Activated naive CD4-positive, alpha-beta T cell (primary cell): ENCODE results near the gene ZC3H7B.
"Not testable (repeated sequence)": the region's sequence is repeated elsewhere in the genome, so short reads cannot be mapped to it uniquely, and the experiment has no call there.

ENCODE experiments used
- DNase-seq, 4 experiments: peaks; one replicate each; lab custom pipeline; 2025; lab: John Stamatoyannopoulos, UW

ZC3H7B gene

GRCh38 chr22:41286639-41287091 lies 14.7 kb upstream of the ZC3H7B start:
- DNase-seq = peak in 3 of 4 experiments; percentile 8 to 39 (median 36)

GRCh38 chr22:41288245-41288946 lies 12.9 kb upstream of the ZC3H7B start:
- no peak for DNase-seq

DNA sequence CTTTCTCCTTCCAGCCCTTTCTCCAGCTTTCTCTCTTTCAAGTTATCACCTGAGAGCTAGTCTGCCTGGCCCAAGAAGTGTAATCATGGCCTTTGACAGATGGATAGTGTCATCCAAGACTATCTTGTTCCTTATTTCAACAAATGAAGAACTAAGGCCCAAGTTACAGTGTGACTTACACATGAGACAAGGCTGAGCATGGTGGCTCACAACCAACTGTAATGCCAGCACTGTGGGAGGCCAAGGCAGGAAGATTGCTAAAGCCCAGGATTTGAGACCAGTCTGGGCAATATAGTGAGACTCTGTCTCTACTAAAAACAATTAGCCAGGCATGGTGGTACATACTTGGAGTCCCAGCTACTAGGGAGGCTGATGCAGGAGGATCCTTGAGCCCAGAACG lies 11.7 kb upstream of the ZC3H7B start:
- no peak for DNase-seq

DNA sequence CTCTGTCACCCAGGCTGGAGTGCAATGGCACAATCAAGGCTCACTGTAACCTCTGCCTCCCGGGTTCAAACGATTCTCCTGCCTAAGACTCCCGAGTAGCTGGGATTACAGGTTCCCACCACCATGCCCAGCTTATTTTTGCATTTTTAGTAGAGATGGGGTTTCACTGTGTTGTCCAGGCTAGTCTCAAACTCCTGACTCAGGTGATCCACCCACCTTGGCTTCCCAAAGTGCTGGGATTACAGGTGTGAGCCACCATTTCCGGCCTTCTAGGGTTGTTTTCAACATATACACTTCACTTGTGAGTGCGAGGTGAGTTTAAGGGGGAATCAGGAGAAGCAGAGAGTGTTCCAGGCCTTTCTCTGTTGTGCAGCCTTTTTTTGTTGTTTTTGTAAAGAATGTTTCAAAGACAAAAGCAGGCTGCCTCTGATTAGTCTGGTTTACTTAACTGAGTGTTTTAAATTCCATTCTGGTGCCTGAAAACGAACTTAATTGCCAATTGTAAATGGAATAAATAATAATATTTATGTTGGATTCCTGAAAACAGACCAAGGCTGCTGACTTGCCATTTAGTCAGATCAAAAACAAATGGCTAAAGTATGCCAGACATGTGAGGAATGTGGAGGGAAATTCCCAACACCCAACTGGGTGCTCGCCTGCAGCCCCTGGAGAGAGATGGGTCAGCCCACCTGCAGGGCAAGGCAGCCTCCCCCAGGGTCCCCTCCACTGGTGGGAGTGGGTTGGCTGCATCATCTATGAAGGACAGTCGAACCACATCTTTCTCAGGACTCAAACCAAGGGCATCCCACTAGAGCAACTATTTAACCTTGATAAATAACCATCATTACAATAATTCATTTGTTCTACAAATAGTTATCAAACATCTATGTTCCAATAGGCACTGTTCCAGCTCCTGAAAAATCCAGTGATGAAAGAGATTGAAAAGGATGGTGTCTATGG lies 10.8 kb upstream of the ZC3H7B start:
- no peak for DNase-seq

DNA sequence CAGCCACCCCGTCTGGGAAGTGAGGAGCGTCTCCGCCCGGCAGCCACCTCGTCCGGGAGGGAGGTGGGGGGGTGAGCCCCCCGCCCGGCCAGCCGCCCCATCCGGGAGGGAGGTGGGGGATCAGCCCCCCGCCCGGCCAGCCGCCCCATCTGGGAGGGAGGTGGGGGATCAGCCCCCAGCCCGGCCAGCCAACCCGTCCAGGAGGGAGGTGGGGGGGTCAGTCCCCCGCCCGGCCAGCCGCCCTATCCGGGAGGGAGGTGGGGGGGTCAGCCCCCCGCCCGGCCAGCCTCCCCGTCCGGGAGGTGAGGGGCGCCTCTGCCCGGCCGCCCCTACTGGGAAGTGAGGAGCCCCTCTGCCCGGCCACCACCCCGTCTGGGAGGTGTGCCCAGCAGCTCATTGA lies 6.5 kb upstream of the ZC3H7B start:
- DNase-seq = not testable (repeated sequence)

- no peak for DNase-seq
Observed at GRCh38 chr22:41296826-41297667, 4.3 kb upstream of the ZC3H7B start.

- DNase-seq = no peak
Observed at GRCh38 chr22:41300661-41301060, 664 bp upstream of the ZC3H7B start.

DNA sequence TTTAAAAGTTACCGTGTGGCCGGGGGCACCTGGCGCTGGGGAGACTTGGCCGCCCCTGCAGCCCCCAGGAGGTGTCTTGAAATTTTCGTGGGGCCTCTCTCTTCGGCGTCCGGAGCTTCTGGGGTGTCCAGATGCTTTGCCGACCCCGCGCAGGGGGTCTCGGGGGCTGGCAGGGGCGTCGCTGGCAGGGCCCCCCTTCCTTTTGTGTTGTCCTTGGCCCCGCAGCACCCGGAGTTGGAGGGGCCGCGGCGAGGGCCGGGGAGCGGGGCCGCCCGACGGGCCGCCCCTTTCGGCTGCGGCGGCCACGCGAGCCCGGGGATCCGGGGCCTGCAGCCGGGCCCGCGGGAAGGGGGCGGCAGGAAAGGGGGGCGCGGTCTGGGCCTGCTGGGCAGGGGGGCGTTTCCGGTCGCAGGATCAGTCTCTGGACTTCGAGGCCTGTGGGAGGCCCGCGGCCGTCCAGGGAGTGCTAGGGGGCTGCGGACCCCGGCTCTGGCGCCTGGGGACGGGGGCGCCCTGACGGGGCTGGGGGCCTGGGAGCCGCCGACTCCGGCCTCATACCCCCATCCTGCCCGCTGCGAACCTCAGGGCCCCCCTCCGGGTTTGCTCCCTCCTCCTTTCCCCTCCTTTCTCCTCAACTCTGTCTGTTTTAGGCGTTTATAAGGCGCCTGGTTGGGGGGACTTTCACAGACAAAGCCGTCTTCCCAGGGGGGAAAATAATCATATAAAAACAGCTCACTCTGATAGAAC lies 869 bp downstream of the ZC3H7B start:
- DNase-seq = peak in 1 of 4 experiments; percentile 20

DNA sequence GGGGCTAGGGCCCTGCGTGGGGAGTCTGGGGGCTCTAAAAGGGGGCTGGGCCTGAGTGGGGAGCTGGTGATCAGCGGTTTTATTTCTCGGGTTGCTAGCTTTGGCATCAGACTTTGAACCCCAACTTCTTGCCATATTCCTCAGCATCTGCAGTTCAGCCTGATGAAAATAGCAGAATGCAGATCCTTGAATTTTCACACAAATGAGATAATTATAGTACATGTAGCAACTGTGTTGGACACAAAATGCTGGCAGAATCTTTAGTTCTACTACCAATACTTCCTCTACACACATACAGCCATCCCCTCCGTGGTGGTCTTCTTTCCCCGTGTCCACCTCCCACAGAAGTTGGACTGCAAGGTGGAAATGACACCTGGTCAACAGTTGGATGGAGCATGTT lies 1.5 kb downstream of the ZC3H7B start:
- no peak for DNase-seq

DNA sequence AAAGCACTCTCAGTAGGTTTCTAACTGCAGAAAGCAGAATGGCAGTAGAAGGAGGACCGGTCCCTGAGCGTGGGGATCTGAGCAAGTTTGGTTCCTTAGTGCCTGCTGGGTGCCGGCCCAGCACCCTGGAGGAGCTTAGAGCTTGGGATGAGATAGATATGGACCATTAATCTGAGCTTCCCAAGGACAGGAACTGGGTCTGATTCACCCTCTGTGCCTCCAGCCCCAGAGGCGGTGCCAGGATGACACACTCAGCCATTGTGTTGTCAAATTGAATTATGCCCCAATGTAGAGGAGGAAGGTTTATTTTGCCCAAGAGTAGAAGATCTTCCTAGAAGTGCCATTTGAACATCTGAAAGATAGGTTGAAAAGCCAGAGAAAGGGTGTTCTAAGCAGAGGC lies 4.3 kb downstream of the ZC3H7B start:
- no peak for DNase-seq

- DNase-seq = no peak
Observed at GRCh38 chr22:41308054-41308453, 6.7 kb downstream of the ZC3H7B start.

- no peak for DNase-seq
Observed at GRCh38 chr22:41308544-41308947, 7.2 kb downstream of the ZC3H7B start.

DNA sequence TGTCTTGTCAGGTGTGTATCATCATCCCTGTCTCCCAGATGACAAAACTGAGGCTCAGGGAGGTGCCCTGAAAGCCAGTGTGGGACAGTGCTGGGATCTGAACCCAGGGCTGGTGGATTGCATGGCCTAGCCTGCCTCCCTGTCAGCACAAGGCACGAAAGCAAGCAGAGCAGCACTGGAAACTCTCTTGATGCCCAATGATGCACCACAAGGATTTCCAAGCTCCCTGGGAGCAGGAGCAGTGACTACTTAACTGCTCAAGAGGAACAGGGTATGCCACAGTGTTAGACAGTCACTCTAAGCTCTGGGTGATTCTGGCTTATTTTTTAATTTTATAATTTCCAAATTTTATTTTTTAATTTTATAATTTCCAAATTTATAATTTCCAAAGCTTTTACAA lies 9.0 kb downstream of the ZC3H7B start:
- DNase-seq = no peak

- no peak for DNase-seq
Observed at GRCh38 chr22:41311487-41311886, 10.2 kb downstream of the ZC3H7B start.

GRCh38 chr22:41314821-41315220 lies 13.5 kb downstream of the ZC3H7B start:
- DNase-seq = no peak

DNA sequence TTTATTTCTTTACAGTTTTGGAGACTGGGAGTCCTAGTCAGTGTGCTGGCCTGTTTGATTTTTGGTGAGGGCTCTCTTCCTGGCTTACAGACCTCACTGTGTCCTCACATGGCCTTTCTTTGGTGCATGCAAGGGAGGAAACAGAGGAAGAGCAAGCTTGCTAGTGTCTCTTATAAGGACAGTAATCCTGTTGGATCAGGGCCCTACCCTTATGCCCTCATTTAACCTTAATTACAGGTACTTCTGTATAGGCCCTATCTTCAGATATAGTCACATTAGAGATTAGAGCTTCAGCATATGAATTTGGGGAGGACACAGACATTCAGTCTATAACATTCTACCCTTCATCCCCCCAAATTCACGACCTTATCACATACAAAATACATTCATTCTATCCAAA lies 14.3 kb downstream of the ZC3H7B start:
- no peak for DNase-seq

DNA sequence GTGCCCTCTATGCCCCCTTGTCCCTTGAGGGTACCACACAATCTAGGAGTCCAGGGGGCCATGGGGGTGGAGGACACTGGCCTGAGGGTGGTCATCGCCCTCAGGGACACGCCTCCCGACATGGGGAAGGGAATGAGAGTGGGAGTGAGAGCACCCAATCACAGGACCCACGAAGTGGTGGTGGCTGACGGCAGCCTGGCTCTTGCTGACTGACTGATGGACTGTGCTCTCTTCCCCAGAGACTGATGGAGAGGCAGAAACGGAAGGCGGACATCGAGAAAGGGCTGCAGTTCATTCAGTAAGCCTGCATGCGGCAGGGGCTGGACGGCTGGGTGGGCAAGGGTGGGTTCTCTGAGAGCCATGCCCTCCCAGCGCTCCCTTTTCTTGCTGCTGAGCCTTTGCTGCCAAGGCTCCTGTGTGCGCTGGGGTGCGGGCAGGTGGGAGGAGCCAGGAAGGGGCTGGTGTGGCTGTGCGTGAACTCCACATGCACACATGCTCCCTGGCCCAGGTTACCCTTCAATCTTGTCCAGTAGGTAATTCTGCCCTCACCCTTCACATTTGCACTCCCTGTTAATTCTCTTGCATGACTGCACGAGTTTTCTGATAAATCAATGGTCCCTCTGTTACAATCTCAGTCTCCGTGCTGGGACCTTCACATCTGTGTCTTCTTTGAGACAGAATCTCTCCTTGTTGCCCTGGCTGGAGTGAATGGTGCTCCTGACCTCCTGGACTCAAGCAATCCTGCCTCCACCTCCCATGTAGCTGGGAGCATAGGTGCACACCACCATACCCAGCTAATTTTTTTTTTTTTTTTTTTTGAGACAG lies 19.3 kb downstream of the ZC3H7B start:
- no peak for DNase-seq

- no peak for DNase-seq
Observed at GRCh38 chr22:41324821-41325528, 23.6 kb downstream of the ZC3H7B start.

GRCh38 chr22:41327124-41327523 lies 25.8 kb downstream of the ZC3H7B start:
- no peak for DNase-seq

- no peak for DNase-seq
Observed at GRCh38 chr22:41330169-41330568, 28.8 kb downstream of the ZC3H7B start.
